Endothelial cell of umbilical vein (primary cell): Measurements from ENCODE around the gene CCDC3. TPM values are rescaled to one million over a fixed set of nuclear protein-coding genes. Genes with fewer than 3 reads are reported as not detected.

Experiments
- BruUV-seq: library from RNA; stranded (reverse); fragments of 400-500 nt; replicated peaks from 2 replicates; lab custom pipeline; 2021; lab: Mats Ljungman, UMichigan
- CTCF ChIA-PET: fragments of 300-600, 350-600 bp; sonication (Branson Sonifier 250); formaldehyde crosslinking; loops from one replicate; lab custom pipeline; 2021; ENCODE audit warnings: antibody characterized with exemption, inconsistent platforms; lab: Charles Lee
- POLR2A ChIA-PET: fragments of 300-600, 350-600 bp; sonication (Branson Sonifier 250); formaldehyde crosslinking; loops from one replicate; lab custom pipeline; 2021; ENCODE audit warnings: antibody characterized with exemption, inconsistent platforms; lab: Charles Lee
- DNase-seq: peaks from one replicate; pipeline ENCODE4 v3.0.0-alpha.2; 2011; ENCODE audit warnings: low read depth, low spot score
- FAIRE-seq: peaks from 2 replicates; lab custom pipeline; 2011; peaks lifted over from hg19 to GRCh38; lab: Jason Lieb, UNC
- H2AFZ ChIP-seq: 2 replicates; pipeline ENCODE4 v1.6.0; 2012; ENCODE audit warnings: low read depth, low read length, control low read depth, inconsistent platforms
- H3K27ac ChIP-seq: 2 replicates; pipeline ENCODE4 v1.5.1; 2011; ENCODE audit warnings: low read depth, mild to moderate bottlenecking, control low read depth, low read length, moderate library complexity; ENCODE audit not compliant: insufficient read depth
- H3K27me3 ChIP-seq, 2 experiments: 2 replicates each; pipeline versions ENCODE4 v1.6.0 to v1.6.1; 2011; ENCODE audit warnings: low read length in 2 of 2, mixed read lengths in 1 of 2; ENCODE audit not compliant: control insufficient read depth in 2 of 2, insufficient read depth in 2 of 2
- H3K36me3 ChIP-seq, 2 experiments: 2 replicates in 1 of 2; 3 replicates in 1 of 2; pipeline ENCODE4 v1.5.1; 2011; ENCODE audit warnings: low read length in 2 of 2, mild to moderate bottlenecking in 1 of 2, moderate library complexity in 1 of 2; ENCODE audit not compliant: control insufficient read depth in 2 of 2, insufficient read depth in 2 of 2; ENCODE audit errors: extremely low read depth in 1 of 2
- H3K4me1 ChIP-seq: 3 replicates; pipeline ENCODE4 v1.5.1; 2011; ENCODE audit warnings: mild to moderate bottlenecking, low read length; ENCODE audit not compliant: control insufficient read depth, insufficient read depth; ENCODE audit errors: extremely low read depth
- H3K4me2 ChIP-seq: 2 replicates; pipeline ENCODE4 v1.6.1; 2011; ENCODE audit warnings: low read length, control low read depth, mixed read lengths; ENCODE audit not compliant: insufficient read depth
- H3K4me3 ChIP-seq, 3 experiments: fragments of 200-600 bp in 1 of 3; sonication (generic), shearing (Covaris generic) in 1 of 3; replicated peaks in 1 of 3; 2 replicates each; pipeline ENCODE4 v1.5.1; 2011 to 2016; ENCODE audit warnings: control low read depth in 3 of 3, low read length in 3 of 3, mild to moderate bottlenecking in 2 of 3, inconsistent platforms in 1 of 3, low read depth in 1 of 3, moderate library complexity in 1 of 3; ENCODE audit not compliant: insufficient read depth in 1 of 3
- H3K79me2 ChIP-seq: 2 replicates; pipeline ENCODE4 v1.6.0; 2012; ENCODE audit warnings: low read length, inconsistent platforms; ENCODE audit not compliant: control insufficient read depth, insufficient read depth
- H3K9ac ChIP-seq: replicated peaks from 2 replicates; pipeline ENCODE3; 2011; ENCODE audit warnings: low read length, control low read depth; ENCODE audit not compliant: insufficient read depth; ENCODE audit errors: extremely low read depth
- H3K9me1 ChIP-seq: replicated peaks from 3 replicates; pipeline ENCODE4 v1.6.0; 2011; ENCODE audit warnings: mild to moderate bottlenecking, low read length; ENCODE audit not compliant: control insufficient read depth, insufficient read depth; ENCODE audit errors: extremely low read depth
- H3K9me3 ChIP-seq: replicated peaks from 2 replicates; pipeline ENCODE4 v1.5.1; 2012; ENCODE audit warnings: low read length, inconsistent platforms; ENCODE audit not compliant: control insufficient read depth, insufficient read depth
- H4K20me1 ChIP-seq: replicated peaks from 2 replicates; pipeline ENCODE3; 2011; ENCODE audit warnings: mild to moderate bottlenecking, low read length; ENCODE audit not compliant: control insufficient read depth, insufficient read depth; ENCODE audit errors: extremely low read depth
- CTCF ChIP-seq, 2 donors: IDR thresholded peaks; 1 replicate in 1 of 2; 2 replicates in 1 of 2; pipeline ENCODE4 v1.5.1; 2011; ENCODE audit warnings: low read length in 2 of 2, mild to moderate bottlenecking in 2 of 2, moderate library complexity in 2 of 2, control low read depth in 1 of 2, inconsistent platforms in 1 of 2, low read depth in 1 of 2; ENCODE audit not compliant: insufficient read depth in 1 of 2; ENCODE audit errors: extremely low read depth in 1 of 2
- EZH2 ChIP-seq: IDR thresholded peaks from 2 replicates; pipeline ENCODE4 v1.6.1; 2012; ENCODE audit warnings: borderline replicate concordance, low read depth, mild to moderate bottlenecking, moderate library complexity, low read length, inconsistent platforms; ENCODE audit not compliant: severe bottlenecking
- FOS ChIP-seq: IDR thresholded peaks from 2 replicates; pipeline ENCODE4 v1.6.1; 2011; ENCODE audit warnings: mild to moderate bottlenecking, low read length, moderate library complexity, borderline replicate concordance; ENCODE audit not compliant: insufficient read depth
- GATA2 ChIP-seq: IDR thresholded peaks from 2 replicates; pipeline ENCODE4 v1.7.0; 2011; ENCODE audit warnings: low read depth, mild to moderate bottlenecking, moderate library complexity, mixed read lengths, low read length; ENCODE audit not compliant: insufficient read length, insufficient read depth
- JUN ChIP-seq: IDR thresholded peaks from 2 replicates; pipeline ENCODE4 v1.6.1; 2011; ENCODE audit warnings: borderline replicate concordance, low read depth; ENCODE audit not compliant: insufficient read length, insufficient read depth
- MAX ChIP-seq: IDR thresholded peaks from 2 replicates; pipeline ENCODE4 v1.6.1; 2011; ENCODE audit not compliant: insufficient read depth, insufficient read length
- MYC ChIP-seq: IDR thresholded peaks from one replicate; pipeline ENCODE4 v1.6.1; 2011; ENCODE audit warnings: mild to moderate bottlenecking, low read depth, low read length
- POLR2A ChIP-seq: IDR thresholded peaks from 2 replicates; pipeline ENCODE4 v1.6.1; 2012; ENCODE audit warnings: low read depth, mild to moderate bottlenecking, control low read depth, low read length
- POLR2AphosphoS5 ChIP-seq: IDR thresholded peaks from 2 replicates; pipeline ENCODE4 v1.6.1; 2012; ENCODE audit warnings: low read depth, mild to moderate bottlenecking, control low read depth, low read length, moderate library complexity; ENCODE audit not compliant: insufficient read depth
- dilution Hi-C: fragments of 300-500 bp; cut with MboI; formaldehyde crosslinking; loops from one replicate; pipeline ENCODE4 v1.15.0; 2019; ENCODE audit warnings: low sequenced_read_pairs; ENCODE audit not compliant: extremely low pct_ligation_motif_present
- intact Hi-C: fragments of 100-400 bp; cut with micrococcal nuclease; formaldehyde crosslinking; loops from one replicate; pipeline ENCODE4 v1.10.0; 2022
- polyA plus RNA-seq, 4 experiments: library from polyadenylated mRNA; depleted of rRNA in 3 of 4; stranded (reverse) in 3 of 4; unstranded in 1 of 4; fragments of >200 nt; gene quantifications; 2 replicates each; pipeline versions ENCODE4 v1.2.1 to v1.2.3, GENCODE V29; 2011 to 2012; ENCODE audit warnings: missing spikeins in 1 of 4
- total RNA-seq: library from RNA; stranded (reverse); gene quantifications from 2 replicates; pipeline ENCODE4 v1.2.3, GENCODE V29; 2021

Gene CCDC3
- total and polyA plus RNA-seq, 2 donors (not counting 3 experiments of a cell fraction or from before 2014, with no cell fraction given): 0.90 to 1.4 TPM

- DNase-seq (no peak), FAIRE-seq (no peak)
- Histone ChIP-seq H2AFZ (no peak overlapping the region), H3K79me2 (no peaks in the 10 kb centered on the region), H3K9me3 (no peaks in the 10 kb centered on the region), H3K9me1 (no peaks in the 10 kb centered on the region), H4K20me1 (no peaks in the 10 kb centered on the region), H3K4me2 (no peak overlapping the region), H3K27me3 (no peaks in the 10 kb centered on the region), H3K4me1 (no peaks in the 10 kb centered on the region), H3K9ac (no peak overlapping the region), H3K36me3 (no peaks in the 10 kb centered on the region), H3K27ac (no peak overlapping the region), H3K4me3 (no peak overlapping the region)
- no TSS peak for BruUV-seq
- ChIA-PET CTCF (no interaction called here), POLR2A (no interaction called here)
- dilution Hi-C loops (no loop called here), intact Hi-C loops (no loop called here)
- no peak for TF ChIP-seq EZH2
- TF ChIP-seq CTCF (IDR thresholded peaks at IDR 0.05; ENCODE audit: extremely low read depth in 1 of 2, insufficient read depth in 1 of 2, low read depth in 1 of 2, low read length in 2 of 2): no peak
- TF ChIP-seq POLR2AphosphoS5: no peak
- no peak for TF ChIP-seq GATA2
- TF ChIP-seq POLR2A: no peak
- no peak for TF ChIP-seq MYC
- TF ChIP-seq FOS: no peak
- TF ChIP-seq MAX: no peak
- TF ChIP-seq JUN: no peak
These were observed 53.8 kb downstream of the CCDC3 start for GRCh38 chr10:12947741-12948140.
